Subcutaneous adipose tissue (tissue), 4 donors: ENCODE measurements around the gene UBE2J1. TPM values are rescaled to one million over a fixed set of nuclear protein-coding genes. Genes with fewer than 3 reads are reported as not detected.

Experiments
- CTCF ChIP-seq: fragments of 450-650 bp; IDR thresholded peaks from one replicate; pipeline ENCODE4 v1.5.1; 2016; ENCODE audit warnings: low read depth, mild to moderate bottlenecking, control low read depth, antibody characterized with exemption, moderate library complexity
- total RNA-seq, 4 donors: library from RNA; depleted of rRNA; stranded (reverse); fragments of >200 nt; gene quantifications; one replicate each; pipeline ENCODE4 v1.1.0, GENCODE V29; 2016

UBE2J1 gene
- total RNA-seq, 4 donors from 2014 or later, result 20.9 to 48.3 (median 27.8) TPM

DNA sequence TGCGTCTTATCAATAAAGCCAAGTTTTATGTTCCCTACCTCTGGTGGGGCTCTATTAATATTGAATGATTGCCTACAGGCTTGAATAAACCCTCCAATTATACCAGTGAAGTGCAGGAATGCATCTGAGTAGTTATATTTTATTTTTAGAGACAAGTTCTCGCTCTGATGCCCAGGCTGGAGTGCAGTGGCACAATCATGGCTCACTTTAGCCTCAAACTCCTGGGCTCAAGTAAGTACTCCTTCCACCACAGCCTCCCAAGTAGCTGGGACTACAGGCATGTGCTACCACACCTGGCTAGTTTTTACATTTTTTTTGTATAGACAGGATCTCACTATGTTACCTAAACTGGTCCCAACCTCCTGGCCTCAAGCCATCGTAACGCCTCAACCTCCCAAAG, 26.1 kb upstream of the UBE2J1 start:
- no peak for TF ChIP-seq CTCF

- TF ChIP-seq CTCF, result no peak
These were observed 23.1 kb upstream of the UBE2J1 start for GRCh38 chr6:89375427-89376267.

DNA sequence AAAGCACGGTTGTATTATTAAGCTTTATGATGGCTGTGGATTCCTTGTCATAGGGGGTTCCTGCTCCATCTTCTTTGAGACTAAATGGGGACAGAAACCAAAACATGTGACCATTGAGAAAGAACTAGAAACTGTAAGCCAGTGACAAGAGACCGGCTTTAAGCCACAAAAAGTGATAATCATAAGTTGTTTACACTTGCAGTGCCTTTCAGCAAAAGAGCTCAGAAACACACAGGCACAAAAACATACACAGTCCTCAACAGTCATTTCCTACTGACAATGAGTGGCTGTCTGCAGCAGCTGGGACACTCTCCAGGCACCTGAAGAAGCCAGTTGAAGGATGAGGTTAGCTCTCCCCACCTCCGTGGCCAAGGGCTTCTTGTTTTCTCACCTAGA, 20.0 kb upstream of the UBE2J1 start:
- no peak for TF ChIP-seq CTCF

DNA sequence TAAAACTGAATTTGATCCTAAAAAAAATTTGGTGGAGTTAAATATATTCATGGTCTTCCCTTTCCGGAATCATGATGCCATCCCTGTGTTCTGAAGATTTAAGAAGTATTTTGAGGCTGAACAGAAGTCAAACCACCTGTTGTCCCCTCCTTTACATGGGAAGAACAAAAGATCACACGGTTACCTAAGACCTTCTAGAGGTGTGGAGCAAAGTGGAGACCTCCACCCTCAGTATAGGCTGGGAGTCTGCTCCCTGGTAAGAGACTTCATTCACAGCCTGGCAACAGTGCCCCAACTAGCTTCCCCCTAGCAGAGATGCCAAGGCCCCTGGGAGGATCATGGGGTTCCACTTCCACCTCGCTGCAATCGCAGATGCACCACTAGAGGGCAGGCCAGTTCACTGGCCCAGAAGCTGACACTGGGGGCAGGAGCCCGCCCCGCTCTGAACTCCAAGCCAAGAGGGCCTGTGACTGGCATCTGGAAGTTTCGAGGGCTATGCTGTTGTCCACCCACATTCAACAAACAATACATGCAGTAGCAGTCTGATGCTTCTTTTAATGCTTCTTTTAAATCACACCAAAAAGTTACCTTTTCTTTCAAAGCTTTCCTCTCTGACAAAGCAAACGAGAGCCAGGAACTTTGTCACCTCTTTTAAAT, 19.5 kb upstream of the UBE2J1 start:
- no peak for TF ChIP-seq CTCF

GRCh38 chr6:89368999-89369398, 16.5 kb upstream of the UBE2J1 start:
- TF ChIP-seq CTCF, result no peak

DNA sequence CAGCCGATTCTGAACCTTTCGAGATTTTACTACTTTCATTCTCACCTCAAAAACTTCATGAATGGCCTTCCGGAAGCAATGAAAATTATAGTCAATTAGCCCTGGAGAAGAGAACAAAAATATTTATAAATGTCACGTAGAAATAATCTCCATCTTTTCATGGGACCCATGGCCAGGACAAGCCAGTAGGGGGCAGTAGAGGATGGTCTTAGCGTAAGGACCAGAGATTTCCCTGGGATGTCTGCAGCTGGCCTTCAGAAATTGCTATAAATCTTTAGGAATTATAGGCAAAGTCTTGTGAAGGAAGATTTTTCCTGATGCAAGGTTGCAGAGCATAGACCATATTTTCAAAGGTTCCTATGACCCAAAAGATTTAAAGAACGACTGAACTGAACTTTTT, 15.6 kb upstream of the UBE2J1 start:
- TF ChIP-seq CTCF, result no peak

DNA sequence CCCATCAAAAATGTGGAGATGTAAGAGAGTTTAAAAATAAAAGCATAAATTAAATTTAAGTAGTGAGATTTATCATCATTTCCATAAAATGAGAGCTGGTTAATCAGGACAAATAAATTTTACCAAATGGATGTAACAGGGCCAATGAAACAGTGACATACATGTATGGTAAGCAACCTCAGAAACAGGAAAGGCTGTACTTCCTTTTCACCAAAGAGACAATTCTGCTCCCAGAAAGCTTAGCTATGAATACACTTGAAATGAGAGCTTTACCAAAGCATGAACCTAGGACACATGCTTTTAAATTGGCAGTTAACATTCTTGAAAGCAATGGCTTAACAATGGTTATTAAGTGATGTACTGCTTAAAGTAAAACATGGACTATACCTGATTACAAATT, 12.1 kb upstream of the UBE2J1 start:
- TF ChIP-seq CTCF, result no peak
